Measurements from ENCODE around the gene GAPDHS. TPM values are rescaled to one million over a fixed set of nuclear protein-coding genes. Genes with fewer than 3 reads are reported as not detected.

GAPDHS gene
- total RNA-seq, 1 donor from 2014 or later: not detected

- no peaks in the 10 kb centered on the region for H3K36me3 ChIP-seq (ENCODE audit: insufficient read depth, low read length)
- no peaks in the 10 kb centered on the region for H3K79me2 ChIP-seq (ENCODE audit: insufficient read depth, low read length)
- H3K4me3 ChIP-seq (ENCODE audit: insufficient read depth, low read depth, low read length): no peak overlapping the region
- H3K27ac Mint-ChIP-seq (ENCODE audit: unreplicated experiment): peak overlapping the region; percentile 91
- peaks cover 6% of the 10 kb centered on the region for H3K4me1 Mint-ChIP-seq (ENCODE audit: low read depth, unreplicated experiment)
- H3K4me1 ChIP-seq (ENCODE audit: insufficient read depth, low read length): no peaks in the 10 kb centered on the region
- H4K20me1 ChIP-seq (ENCODE audit: insufficient read depth, low read length): no peaks in the 10 kb centered on the region
- TF ChIP-seq CTCF (IDR thresholded peaks at IDR 0.05; ENCODE audit: insufficient read depth, low read depth, low read length) (peak; percentile 50), EZH2 (IDR thresholded peaks at IDR 0.05; ENCODE audit: insufficient read depth, low read length) (no peak)
- H3K9me3 Mint-ChIP-seq (ENCODE audit: unreplicated experiment): no peaks in the 10 kb centered on the region
- peaks cover 13% of the 10 kb centered on the region for H3K27me3 Mint-ChIP-seq (ENCODE audit: low read depth, unreplicated experiment)
- H3K27me3 ChIP-seq (ENCODE audit: insufficient read depth, low read length): peaks cover 62% of the 10 kb centered on the region
- H3K4me3 Mint-ChIP-seq (ENCODE audit: unreplicated experiment): peak overlapping the region; percentile 89
- no peak overlapping the region for H3K9ac ChIP-seq (ENCODE audit: low read length)
- no peak for FAIRE-seq
- peak overlapping the region; percentile 70 for H3K4me2 ChIP-seq (ENCODE audit: low read length)
- H3K27ac ChIP-seq (ENCODE audit: low read depth, low read length): no peak overlapping the region
- DNase-seq (ENCODE audit: low read depth): no peak
- no peaks in the 10 kb centered on the region for H3K9me3 ChIP-seq (ENCODE audit: insufficient read depth, low read depth, low read length)
- H3K36me3 Mint-ChIP-seq (ENCODE audit: low read depth, unreplicated experiment): peaks cover 9% of the 10 kb centered on the region
- H2AFZ ChIP-seq (ENCODE audit: low read depth, low read length): peak overlapping the region; percentile 20
Measured at GRCh38 chr19:35509861-35510625, 23.2 kb upstream of the GAPDHS start.

GRCh38 chr19:35510626-35510964 is 22.7 kb upstream of the GAPDHS start:
- Histone ChIP-seq H3K4me2 (ENCODE audit: low read length) (peak overlapping the region; percentile 70), H3K9ac (ENCODE audit: low read length) (no peak overlapping the region), H3K79me2 (ENCODE audit: insufficient read depth, low read length) (no peaks in the 10 kb centered on the region), H3K27ac (ENCODE audit: low read depth, low read length) (no peak overlapping the region), H3K9me3 (ENCODE audit: insufficient read depth, low read depth, low read length) (no peaks in the 10 kb centered on the region), H2AFZ (ENCODE audit: low read depth, low read length) (no peak overlapping the region), H3K4me3 (ENCODE audit: insufficient read depth, low read depth, low read length) (no peak overlapping the region), H4K20me1 (ENCODE audit: insufficient read depth, low read length) (no peaks in the 10 kb centered on the region), H3K27me3 (ENCODE audit: insufficient read depth, low read length) (peaks cover 59% of the 10 kb centered on the region), H3K4me1 (ENCODE audit: insufficient read depth, low read length) (no peaks in the 10 kb centered on the region), H3K36me3 (ENCODE audit: insufficient read depth, low read length) (no peaks in the 10 kb centered on the region)
- FAIRE-seq: no peak
- H3K27me3 Mint-ChIP-seq (ENCODE audit: low read depth, unreplicated experiment): peaks cover 13% of the 10 kb centered on the region
- peaks cover 7% of the 10 kb centered on the region for H3K36me3 Mint-ChIP-seq (ENCODE audit: low read depth, unreplicated experiment)
- peaks cover 6% of the 10 kb centered on the region for H3K4me1 Mint-ChIP-seq (ENCODE audit: low read depth, unreplicated experiment)
- H3K9me3 Mint-ChIP-seq (ENCODE audit: unreplicated experiment): no peaks in the 10 kb centered on the region
- no peak for DNase-seq (ENCODE audit: low read depth)
- TF ChIP-seq EZH2 (IDR thresholded peaks at IDR 0.05; ENCODE audit: insufficient read depth, low read length) (no peak), CTCF (IDR thresholded peaks at IDR 0.05; ENCODE audit: insufficient read depth, low read depth, low read length) (no peak)
- H3K4me3 Mint-ChIP-seq (ENCODE audit: unreplicated experiment): peak overlapping the region; percentile 89
- H3K27ac Mint-ChIP-seq (ENCODE audit: unreplicated experiment): no peak overlapping the region

GRCh38 chr19:35511337-35511736 is 21.9 kb upstream of the GAPDHS start:
- no peak overlapping the region for H3K9ac ChIP-seq (ENCODE audit: low read length)
- Mint-ChIP-seq H3K4me1 (ENCODE audit: low read depth, unreplicated experiment) (peaks cover 6% of the 10 kb centered on the region), H3K36me3 (ENCODE audit: low read depth, unreplicated experiment) (peaks cover 1% of the 10 kb centered on the region), H3K9me3 (ENCODE audit: unreplicated experiment) (no peaks in the 10 kb centered on the region), H3K27ac (ENCODE audit: unreplicated experiment) (no peak overlapping the region), H3K4me3 (ENCODE audit: unreplicated experiment) (peak overlapping the region; percentile 50), H3K27me3 (ENCODE audit: low read depth, unreplicated experiment) (peaks cover 16% of the 10 kb centered on the region)
- peaks cover 51% of the 10 kb centered on the region for H3K27me3 ChIP-seq (ENCODE audit: insufficient read depth, low read length)
- no peak overlapping the region for H3K27ac ChIP-seq (ENCODE audit: low read depth, low read length)
- no peak for FAIRE-seq
- no peak for DNase-seq (ENCODE audit: low read depth)
- no peaks in the 10 kb centered on the region for H3K4me1 ChIP-seq (ENCODE audit: insufficient read depth, low read length)
- no peaks in the 10 kb centered on the region for H3K79me2 ChIP-seq (ENCODE audit: insufficient read depth, low read length)
- H3K36me3 ChIP-seq (ENCODE audit: insufficient read depth, low read length): no peaks in the 10 kb centered on the region
- H3K4me3 ChIP-seq (ENCODE audit: insufficient read depth, low read depth, low read length): no peak overlapping the region
- H3K9me3 ChIP-seq (ENCODE audit: insufficient read depth, low read depth, low read length): no peaks in the 10 kb centered on the region
- TF ChIP-seq CTCF (IDR thresholded peaks at IDR 0.05; ENCODE audit: insufficient read depth, low read depth, low read length): no peak
- no peak for TF ChIP-seq EZH2 (IDR thresholded peaks at IDR 0.05; ENCODE audit: insufficient read depth, low read length)
- H3K4me2 ChIP-seq (ENCODE audit: low read length): no peak overlapping the region
- H4K20me1 ChIP-seq (ENCODE audit: insufficient read depth, low read length): no peaks in the 10 kb centered on the region
- H2AFZ ChIP-seq (ENCODE audit: low read depth, low read length): no peak overlapping the region

Data from astrocyte (in vitro differentiated cells and primary cell).